ENCODE results near the gene MBD5.

- TF ChIP-seq, protein P1, sequence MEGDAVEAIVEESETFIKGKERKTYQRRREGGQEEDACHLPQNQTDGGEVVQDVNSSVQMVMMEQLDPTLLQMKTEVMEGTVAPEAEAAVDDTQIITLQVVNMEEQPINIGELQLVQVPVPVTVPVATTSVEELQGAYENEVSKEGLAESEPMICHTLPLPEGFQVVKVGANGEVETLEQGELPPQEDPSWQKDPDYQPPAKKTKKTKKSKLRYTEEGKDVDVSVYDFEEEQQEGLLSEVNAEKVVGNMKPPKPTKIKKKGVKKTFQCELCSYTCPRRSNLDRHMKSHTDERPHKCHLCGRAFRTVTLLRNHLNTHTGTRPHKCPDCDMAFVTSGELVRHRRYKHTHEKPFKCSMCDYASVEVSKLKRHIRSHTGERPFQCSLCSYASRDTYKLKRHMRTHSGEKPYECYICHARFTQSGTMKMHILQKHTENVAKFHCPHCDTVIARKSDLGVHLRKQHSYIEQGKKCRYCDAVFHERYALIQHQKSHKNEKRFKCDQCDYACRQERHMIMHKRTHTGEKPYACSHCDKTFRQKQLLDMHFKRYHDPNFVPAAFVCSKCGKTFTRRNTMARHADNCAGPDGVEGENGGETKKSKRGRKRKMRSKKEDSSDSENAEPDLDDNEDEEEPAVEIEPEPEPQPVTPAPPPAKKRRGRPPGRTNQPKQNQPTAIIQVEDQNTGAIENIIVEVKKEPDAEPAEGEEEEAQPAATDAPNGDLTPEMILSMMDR (IDR thresholded peaks at IDR 0.05; ENCODE audit: low read depth, low read length): no peak
- no peak for TF ChIP-seq EZH2phosphoT487 (IDR thresholded peaks at IDR 0.05; ENCODE audit: low read depth)
Observed at GRCh38 chr2:148486655-148487054, 465.8 kb downstream of the MBD5 start.

Data from OCI-LY3 (cell line).